OCI-LY1 (cell line): ENCODE measurements around the gene BCL2A1.

Source experiments
- H2AFZ ChIP-seq: fragments of 200-600 bp; sonication (generic), shearing (Covaris generic); 2 replicates; pipeline ENCODE4 v1.6.0; 2014; ENCODE audit warnings: antibody characterized with exemption, mild to moderate bottlenecking, low read length
- H3F3A ChIP-seq: fragments of 200-600 bp; sonication (generic), shearing (Covaris generic); 2 replicates; pipeline ENCODE4 v1.6.0; 2014; ENCODE audit warnings: mild to moderate bottlenecking, antibody characterized with exemption, low read length, moderate library complexity; ENCODE audit not compliant: insufficient read depth
- H3K27ac ChIP-seq: fragments of 200-600 bp; sonication (generic); 2 replicates; pipeline ENCODE4 v1.5.1; 2014; ENCODE audit warnings: low read length, mixed run types, mild to moderate bottlenecking, low read depth; ENCODE audit not compliant: poor library complexity, severe bottlenecking
- H3K27me3 ChIP-seq: fragments of 200-600 bp; sonication (generic); 2 replicates; pipeline ENCODE4 v1.6.0; 2014; ENCODE audit warnings: antibody characterized with exemption, mild to moderate bottlenecking, low read length, moderate library complexity; ENCODE audit not compliant: insufficient read depth
- H3K36me3 ChIP-seq: fragments of 200-600 bp; sonication (generic); 2 replicates; pipeline ENCODE4 v1.6.1; 2014; ENCODE audit warnings: mild to moderate bottlenecking, antibody characterized with exemption, low read length, moderate library complexity, mixed read lengths; ENCODE audit not compliant: insufficient read depth
- H3K4me1 ChIP-seq: fragments of 200-600 bp; sonication (generic); 2 replicates; pipeline ENCODE4 v1.5.1; 2014; ENCODE audit warnings: mild to moderate bottlenecking, low read length, moderate library complexity; ENCODE audit not compliant: insufficient read depth, severe bottlenecking
- H3K4me2 ChIP-seq: fragments of 200-600 bp; sonication (generic), shearing (Covaris generic); 2 replicates; pipeline ENCODE4 v1.6.1; 2014; ENCODE audit warnings: low read length
- H3K4me3 ChIP-seq: fragments of 200-600 bp; sonication (generic); 2 replicates; pipeline ENCODE4 v1.5.1; 2014; ENCODE audit warnings: low read length, low read depth, mild to moderate bottlenecking, mixed read lengths; ENCODE audit not compliant: poor library complexity, severe bottlenecking
- H3K79me2 ChIP-seq: fragments of 200-600 bp; shearing (Covaris generic); 2 replicates; pipeline ENCODE4 v1.6.1; 2016; ENCODE audit warnings: mixed run types, low read length, mixed read lengths; ENCODE audit not compliant: insufficient read depth
- H3K9ac ChIP-seq: fragments of 200-600 bp; sonication (generic), shearing (Covaris generic); 2 replicates; pipeline ENCODE4 v1.6.1; 2014; ENCODE audit warnings: mild to moderate bottlenecking, low read length, mixed read lengths
- H3K9me2 ChIP-seq: fragments of 200-600 bp; sonication (generic), shearing (Covaris generic); 2 replicates; pipeline ENCODE4 v1.6.1; 2014; ENCODE audit warnings: low read depth, mild to moderate bottlenecking, low read length, mixed read lengths
- H3K9me3 ChIP-seq: fragments of 200-600 bp; shearing (Covaris generic); 2 replicates; pipeline ENCODE4 v1.6.1; 2014; ENCODE audit warnings: low read length, mixed read lengths
- H4K20me1 ChIP-seq: fragments of 200-600 bp; sonication (generic), shearing (Covaris generic); 2 replicates; pipeline ENCODE4 v1.6.0; 2016; ENCODE audit warnings: mild to moderate bottlenecking, low read length; ENCODE audit not compliant: insufficient read depth
- EZH2 ChIP-seq: fragments of 200-600 bp; sonication (generic), shearing (Covaris generic); IDR thresholded peaks from 2 replicates; pipeline ENCODE4 v1.8.0; 2017; ENCODE audit warnings: borderline replicate concordance, mixed run types, mild to moderate bottlenecking, antibody characterized with exemption, low read length, moderate library complexity, mixed read lengths
- TF ChIP-seq, protein P1 (sequence below): fragments of 200-600 bp; sonication (generic), shearing (Covaris generic); IDR thresholded peaks from 2 replicates; pipeline ENCODE4 v1.5.1; 2017; ENCODE audit warnings: mild to moderate bottlenecking, antibody characterized with exemption, low read length, moderate library complexity, mixed read lengths

BCL2A1 gene

DNA sequence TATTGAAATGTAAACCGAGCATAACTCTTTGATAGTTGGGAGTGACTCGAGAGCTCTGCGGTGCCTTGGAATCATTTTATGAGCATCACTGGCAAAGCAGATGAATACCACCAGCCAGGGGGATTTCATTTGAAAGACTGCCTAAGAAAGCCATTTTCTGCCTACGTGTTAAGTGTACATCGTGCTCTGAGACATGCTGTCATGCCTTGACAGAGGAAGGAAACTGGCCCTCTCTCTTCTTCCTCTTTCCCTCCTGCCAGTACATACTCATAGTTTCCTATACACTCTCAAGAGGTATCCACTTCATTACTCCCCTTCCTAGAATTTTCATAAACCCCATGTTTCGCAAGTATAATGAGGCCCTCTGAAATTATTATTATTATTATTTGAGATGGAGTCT lies 8.8 kb downstream of the BCL2A1 start:
- Histone ChIP-seq H3K9me2 (no peaks in the 10 kb centered on the region), H3K4me2 (peak overlapping the region; percentile 23; the same call in 1 of the 2 replicates), H3K4me1 (peaks cover 65% of the 10 kb centered on the region), H3K79me2 (no peaks in the 10 kb centered on the region), H3K36me3 (no peaks in the 10 kb centered on the region; the same call in 1 of the 2 replicates), H2AFZ (no peak overlapping the region), H3K27me3 (no peaks in the 10 kb centered on the region), H3F3A (no peaks in the 10 kb centered on the region), H3K9me3 (no peaks in the 10 kb centered on the region), H4K20me1 (no peaks in the 10 kb centered on the region), H3K9ac (no peak overlapping the region), H3K4me3 (no peak overlapping the region), H3K27ac (peak overlapping the region; percentile 29)
- TF ChIP-seq, protein P1, sequence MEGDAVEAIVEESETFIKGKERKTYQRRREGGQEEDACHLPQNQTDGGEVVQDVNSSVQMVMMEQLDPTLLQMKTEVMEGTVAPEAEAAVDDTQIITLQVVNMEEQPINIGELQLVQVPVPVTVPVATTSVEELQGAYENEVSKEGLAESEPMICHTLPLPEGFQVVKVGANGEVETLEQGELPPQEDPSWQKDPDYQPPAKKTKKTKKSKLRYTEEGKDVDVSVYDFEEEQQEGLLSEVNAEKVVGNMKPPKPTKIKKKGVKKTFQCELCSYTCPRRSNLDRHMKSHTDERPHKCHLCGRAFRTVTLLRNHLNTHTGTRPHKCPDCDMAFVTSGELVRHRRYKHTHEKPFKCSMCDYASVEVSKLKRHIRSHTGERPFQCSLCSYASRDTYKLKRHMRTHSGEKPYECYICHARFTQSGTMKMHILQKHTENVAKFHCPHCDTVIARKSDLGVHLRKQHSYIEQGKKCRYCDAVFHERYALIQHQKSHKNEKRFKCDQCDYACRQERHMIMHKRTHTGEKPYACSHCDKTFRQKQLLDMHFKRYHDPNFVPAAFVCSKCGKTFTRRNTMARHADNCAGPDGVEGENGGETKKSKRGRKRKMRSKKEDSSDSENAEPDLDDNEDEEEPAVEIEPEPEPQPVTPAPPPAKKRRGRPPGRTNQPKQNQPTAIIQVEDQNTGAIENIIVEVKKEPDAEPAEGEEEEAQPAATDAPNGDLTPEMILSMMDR = no peak
- TF ChIP-seq EZH2 = no peak

GRCh38 chr15:79960502-79961212 lies 10.3 kb downstream of the BCL2A1 start:
- Histone ChIP-seq H3K79me2 (no peaks in the 10 kb centered on the region), H3K4me3 (no peak overlapping the region), H4K20me1 (no peaks in the 10 kb centered on the region), H2AFZ (peak overlapping the region; percentile 46; the same call in 1 of the 2 replicates), H3K9me3 (no peaks in the 10 kb centered on the region), H3K36me3 (no peaks in the 10 kb centered on the region; the same call in 1 of the 2 replicates), H3K27ac (peak overlapping the region; percentile 41), H3F3A (no peaks in the 10 kb centered on the region), H3K9me2 (no peaks in the 10 kb centered on the region), H3K27me3 (no peaks in the 10 kb centered on the region), H3K4me1 (peaks cover 62% of the 10 kb centered on the region), H3K4me2 (no peak overlapping the region), H3K9ac (no peak overlapping the region)
- TF ChIP-seq, protein P1 = no peak
- TF ChIP-seq EZH2 = no peak

- no peak overlapping the region for H2AFZ ChIP-seq
- H3K4me2 ChIP-seq = no peak overlapping the region
- no peaks in the 10 kb centered on the region for H3K9me3 ChIP-seq
Observed at GRCh38 chr15:79957741-79958140, 13.3 kb downstream of the BCL2A1 start.

More at GRCh38 chr15:79957741-79958140, 13.3 kb downstream of the BCL2A1 start:
- Histone ChIP-seq H3K27ac (peak overlapping the region; percentile 1), H4K20me1 (no peaks in the 10 kb centered on the region), H3K36me3 (no peaks in the 10 kb centered on the region; the same call in 1 of the 2 replicates), H3K4me3 (no peak overlapping the region), H3K27me3 (no peaks in the 10 kb centered on the region), H3K79me2 (no peaks in the 10 kb centered on the region), H3K4me1 (peaks cover 75% of the 10 kb centered on the region), H3K9ac (no peak overlapping the region), H3K9me2 (no peaks in the 10 kb centered on the region), H3F3A (0 out of 2 replicates have a peak, but pooled peaks cover 3% of the 10 kb centered on the region)
- TF ChIP-seq EZH2 = no peak
- TF ChIP-seq, protein P1 = no peak
